Heart left ventricle (tissue), 16 donors: ENCODE data around the gene CCT6A. TPM values are rescaled to one million over a fixed set of nuclear protein-coding genes. Genes with fewer than 3 reads are reported as not detected.
A peak's percentile ranks its signal among the peaks of the same experiment; 100 is the strongest.

Source experiments
- ATAC-seq, 4 donors: fragments of 200-7000 bp; cut with Tn5 transposase; one replicate each; pipeline ENCODE4 v1.9.1; 2020 to 2022; ENCODE audit warnings: moderate library complexity in 4 of 4, mild to moderate bottlenecking in 3 of 4, moderate number of reproducible peaks in 1 of 4
- DNase-seq, 5 donors: peaks; one replicate each; pipeline ENCODE4 v3.0.0-alpha.2; 2020
- H3K27ac ChIP-seq, 12 donors: fragments of 200-600 bp; sonication (generic) in 4 of 12; one replicate each; pipeline versions ENCODE4 v1.5.0 to v1.8.0; 2016 to 2022; ENCODE audit warnings: mild to moderate bottlenecking in 2 of 12
- H3K27me3 ChIP-seq, 9 donors: fragments of 200-600 bp; sonication (generic) in 2 of 9; one replicate each; pipeline versions ENCODE4 v1.5.1 to v1.8.0; 2016 to 2022; ENCODE audit warnings: mild to moderate bottlenecking in 3 of 9
- H3K36me3 ChIP-seq, 9 donors: fragments of 200-600 bp; sonication (generic) in 2 of 9; one replicate each; pipeline versions ENCODE4 v1.5.0 to v1.8.0; 2018 to 2022; ENCODE audit warnings: mild to moderate bottlenecking in 2 of 9
- H3K4me1 ChIP-seq, 12 donors: fragments of 200-600 bp; sonication (generic) in 4 of 12; one replicate each; pipeline versions ENCODE4 v1.5.0 to v1.8.0; 2016 to 2022; ENCODE audit warnings: mild to moderate bottlenecking in 3 of 12
- H3K4me3 ChIP-seq, 12 donors: fragments of 200-600 bp; sonication (generic) in 4 of 12; one replicate each; pipeline versions ENCODE4 v1.5.0 to v1.8.0; 2017 to 2022; ENCODE audit warnings: mild to moderate bottlenecking in 9 of 12, moderate library complexity in 4 of 12
- H3K9me3 ChIP-seq, 12 donors: fragments of 200-600 bp; sonication (generic) in 4 of 12; one replicate each; pipeline versions ENCODE4 v1.5.0 to v1.8.0; 2016 to 2022; ENCODE audit warnings: mild to moderate bottlenecking in 1 of 12
- POLR2A ChIP-seq, 2 donors: fragments of 450-650 bp; IDR thresholded peaks; one replicate each; pipeline ENCODE4 v1.6.1; 2017; ENCODE audit warnings: antibody characterized with exemption in 2 of 2, mild to moderate bottlenecking in 2 of 2, moderate library complexity in 2 of 2
- WGBS, 4 donors: extraction: QIAGEN DNeasy Blood & Tissue Kit in 2 of 4; methylation state at CpG; one replicate each; pipeline versions ENCODE4 v1.1.5 to v1.1.7; 2013 to 2018; 5-methylcytosine and 5-hydroxymethylcytosine counted together
- intact Hi-C, 10 donors: fragments of 100-400 bp; cut with DNase I; formaldehyde crosslinking; loops; one replicate each; pipeline versions ENCODE4 v1.11.1 to v1.14.2; 2022
- long read RNA-seq, 3 donors: library from polyadenylated mRNA; unstranded; transcript quantifications; one replicate each; pipeline ENCODE4 v2.0.0, GENCODE V29; 2020 to 2021
- polyA plus RNA-seq, 2 donors: library from polyadenylated mRNA; stranded (reverse); fragments of 200-250 nt; gene quantifications; one replicate each; pipeline ENCODE4 v1.2.3, GENCODE V29; 2013
- total RNA-seq, 9 donors: library from RNA; depleted of rRNA in 2 of 9; stranded (reverse); fragments of >200 nt in 2 of 9; fragmentation: NEBNext Ultra II Directional in 3 of 9; extraction: Animal tissue kit (Norgen Biotek cat#: 25700) in 3 of 9; gene quantifications; one replicate each; pipeline versions ENCODE4 v1.1.0 to v1.2.4, GENCODE V29; 2016 to 2023
- TF ChIP-seq, protein P1 (sequence below), 12 donors: fragments of 200-600 bp; sonication (generic) in 4 of 12; IDR thresholded peaks; one replicate each; pipeline versions ENCODE4 v1.5.0 to v1.8.0; 2018 to 2022; ENCODE audit warnings: antibody characterized with exemption in 12 of 12, mild to moderate bottlenecking in 5 of 12
- donor health status: ischemic (EF 13 %, LVEDD 7.1; RV severe dilation, severe dysfunction).
- donor health status: healthy with polysubstance abuse.
- donor health status: DM: no; HTN: yes; CAD: no.
- donor health status: DM: no; HTN: no; CAD: no.
- donor health status: ischemic (EF 25% LVEDD 6.9; RV normal size, moderate dysfunction).
- donor health status: ischemic (EF 25% LVEDD 5.7; RV mildly dilated, moderate dysfunction).
- donor health status: healthy.
- donor health status: DM: yes; HTN: yes; CAD: no.
- donor health status: ischemic (EF 35%, LVEDD 5.7; RV mildly dilated, moderate dysfunction).
- donor health status: nonischemic (EF 11% LVEDD 7.7; RV severe dilation, severe dysfunction).
- donor health status: DM: yes; HTN: yes; CAD: no.
- donor health status: PGD.
- donor health status: ischemic (EF 29% LVEDD 5.4; RV normal size, mild dysfunction).
- donor health status: nonischemic (EF 23%, LVEDD 6.1; RV moderate dilation, normal function).

Gene CCT6A
- 10 to 100 TPM; 44.6 to 85.8 (median 62.6) TPM for total RNA-seq
- 100 to 1,000 TPM in 1 of 2 donors, 10 to 100 TPM in 1; 75.8 to 180 TPM for polyA plus RNA-seq
- long read RNA-seq, donor 1, transcript CCT6A-201 (14 exons, 2,719 nt) = major isoform, 182 of 206 reads
- long read RNA-seq, donor 1, partial matches to known transcripts = 17 of 206 reads
- long read RNA-seq, donor 1, other reads (novel, unspliced or antisense) = 6 of 206 reads
- long read RNA-seq, donor 2, transcript CCT6A-201 (14 exons, 2,719 nt) = major isoform, 420 of 467 reads
- long read RNA-seq, donor 2, partial matches to known transcripts = 28 of 467 reads
- long read RNA-seq, donor 2, other reads (novel, unspliced or antisense) = 14 of 467 reads
- long read RNA-seq, donor 3, transcript CCT6A-201 (14 exons, 2,719 nt) = major isoform, 214 of 235 reads
- long read RNA-seq, donor 3, partial matches to known transcripts = 11 of 235 reads
- long read RNA-seq, donor 3, other reads (novel, unspliced or antisense) = 8 of 235 reads

DNA sequence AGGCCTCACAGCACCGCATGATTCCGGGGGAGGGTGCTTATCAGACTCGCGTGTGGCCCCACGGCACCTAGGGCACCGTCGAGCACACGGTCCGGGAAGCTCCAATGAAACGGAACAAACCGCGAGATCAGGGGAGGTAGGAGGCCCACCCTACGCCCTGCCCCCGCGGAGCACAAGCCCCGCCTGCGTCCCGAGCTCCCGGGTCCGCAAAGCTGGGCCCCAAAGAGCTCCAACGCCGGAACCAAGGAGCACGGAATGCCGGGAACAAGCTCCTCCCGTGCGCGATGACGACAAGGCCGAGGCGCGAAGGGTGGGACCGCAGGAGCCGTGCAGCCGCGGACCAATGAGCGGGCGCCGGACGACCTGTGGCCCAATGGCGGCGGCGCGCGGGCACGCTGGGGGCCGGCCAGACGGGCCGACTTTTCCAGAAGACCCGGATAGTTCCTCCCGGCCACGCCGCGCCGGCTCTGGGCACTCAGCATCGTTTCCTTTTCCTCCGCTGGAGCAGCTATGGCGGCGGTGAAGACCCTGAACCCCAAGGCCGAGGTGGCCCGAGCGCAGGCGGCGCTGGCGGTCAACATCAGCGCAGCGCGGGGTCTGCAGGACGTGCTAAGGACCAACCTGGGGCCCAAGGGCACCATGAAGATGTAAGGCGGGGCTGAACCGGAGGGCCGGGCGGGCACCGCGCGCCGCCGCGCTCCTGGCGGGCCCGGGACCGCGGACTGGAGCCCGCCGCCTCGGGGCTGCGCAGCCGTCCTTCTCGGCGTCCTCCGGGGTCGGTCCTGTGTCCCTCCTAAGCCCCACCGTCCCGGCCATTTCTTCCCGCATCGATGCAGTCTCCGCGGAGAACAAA is at the start of gene CCT6A, which contains the start of gene PSPH:
Gene CCT6A, plus strand, starts transcription at position 427 of the 853 bp plus-strand sequence. Its CDS starts 84 bp downstream, at position 511.
Gene PSPH, minus strand, starts transcription at position 106 of the 853 bp plus-strand sequence. CDS start 30,232 bp downstream, outside the sequence.
- H3K4me3 ChIP-seq = peak within 1 kb of the TSS; percentile 50 to 96 (median 82)
- DNase-seq = peak; percentile 98 to 99 (median 99)
- intact Hi-C loops = loop anchor here in 3 of 10 donors (1.0 to 5.0 kb wide), 5 partner anchors 13 to 87 kb away; partner anchors contain the start of genes CHCHD2 (in 1 of the 3), NIPSNAP2 (in 1 of the 3) and SUMF2 (in 1 of the 3)
- no peaks in the 10 kb centered on the region for H3K9me3 ChIP-seq
- H3K4me1 ChIP-seq = peaks cover 7 to 45% (median 26%) of the 10 kb centered on the region in 12 donors
- WGBS, 4 donors = 0 to 1% (median 1%) methylated on average over 49 to 97 of the region's 97 CpGs
- peaks cover 0 to 39% (median 38%) of the 10 kb centered on the region in 9 donors for H3K36me3 ChIP-seq
- TF ChIP-seq, protein P1, sequence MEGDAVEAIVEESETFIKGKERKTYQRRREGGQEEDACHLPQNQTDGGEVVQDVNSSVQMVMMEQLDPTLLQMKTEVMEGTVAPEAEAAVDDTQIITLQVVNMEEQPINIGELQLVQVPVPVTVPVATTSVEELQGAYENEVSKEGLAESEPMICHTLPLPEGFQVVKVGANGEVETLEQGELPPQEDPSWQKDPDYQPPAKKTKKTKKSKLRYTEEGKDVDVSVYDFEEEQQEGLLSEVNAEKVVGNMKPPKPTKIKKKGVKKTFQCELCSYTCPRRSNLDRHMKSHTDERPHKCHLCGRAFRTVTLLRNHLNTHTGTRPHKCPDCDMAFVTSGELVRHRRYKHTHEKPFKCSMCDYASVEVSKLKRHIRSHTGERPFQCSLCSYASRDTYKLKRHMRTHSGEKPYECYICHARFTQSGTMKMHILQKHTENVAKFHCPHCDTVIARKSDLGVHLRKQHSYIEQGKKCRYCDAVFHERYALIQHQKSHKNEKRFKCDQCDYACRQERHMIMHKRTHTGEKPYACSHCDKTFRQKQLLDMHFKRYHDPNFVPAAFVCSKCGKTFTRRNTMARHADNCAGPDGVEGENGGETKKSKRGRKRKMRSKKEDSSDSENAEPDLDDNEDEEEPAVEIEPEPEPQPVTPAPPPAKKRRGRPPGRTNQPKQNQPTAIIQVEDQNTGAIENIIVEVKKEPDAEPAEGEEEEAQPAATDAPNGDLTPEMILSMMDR (IDR thresholded peaks at IDR 0.05) = no peak
- TF ChIP-seq POLR2A (IDR thresholded peaks at IDR 0.05) = peak; percentile 23 to 81
- H3K27me3 ChIP-seq = no peaks in the 10 kb centered on the region
- peak within 1 kb of the TSS; percentile 80 to 96 (median 92) for H3K27ac ChIP-seq
- ATAC-seq = peak; percentile 98 to 100 (median 100)

DNA sequence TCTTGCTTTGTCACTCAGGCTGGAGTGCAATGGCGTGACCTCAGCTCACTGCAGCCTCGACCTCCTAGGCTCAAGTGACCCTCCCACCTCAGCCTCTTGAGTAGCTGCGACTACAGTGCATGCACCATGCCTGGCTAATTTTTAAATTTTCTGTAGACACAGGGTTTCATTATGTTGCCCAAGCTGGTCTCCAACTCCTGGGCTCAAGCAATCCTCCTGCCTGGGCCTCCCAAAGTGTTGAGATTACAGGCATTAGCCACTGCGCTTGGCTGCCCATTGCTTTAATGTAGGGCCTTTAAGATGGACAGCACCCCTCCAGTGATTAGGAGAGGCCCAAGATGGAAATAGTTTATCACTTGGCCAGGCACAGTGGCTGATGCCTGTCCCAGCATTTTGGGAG is 47.8 kb upstream of the CCT6A start:
- Histone ChIP-seq H3K27me3 (no peaks in the 10 kb centered on the region), H3K4me3 (no peak overlapping the region), H3K9me3 (no peaks in the 10 kb centered on the region), H3K4me1 (peaks cover 0 to 6% (median 0%) of the 10 kb centered on the region in 12 donors), H3K36me3 (peaks cover 0 to 20% (median 17%) of the 10 kb centered on the region in 9 donors), H3K27ac (no peak overlapping the region)
- 86 to 95% (median 90%) methylated on average over 4 of the region's 4 CpGs for WGBS, 4 donors
- intact Hi-C loops = loop anchor here in 6 of 10 donors (1.0 to 5.0 kb wide), 5 partner anchors 49 to 71 kb away; partner anchors contain the start of genes CCT6A (in 1 of the 6), PSPH (in 1 of the 6) and SUMF2 (in 1 of the 6)
- DNase-seq (no peak), ATAC-seq (no peak)
- TF ChIP-seq, protein P1 (IDR thresholded peaks at IDR 0.05) = no peak

DNA sequence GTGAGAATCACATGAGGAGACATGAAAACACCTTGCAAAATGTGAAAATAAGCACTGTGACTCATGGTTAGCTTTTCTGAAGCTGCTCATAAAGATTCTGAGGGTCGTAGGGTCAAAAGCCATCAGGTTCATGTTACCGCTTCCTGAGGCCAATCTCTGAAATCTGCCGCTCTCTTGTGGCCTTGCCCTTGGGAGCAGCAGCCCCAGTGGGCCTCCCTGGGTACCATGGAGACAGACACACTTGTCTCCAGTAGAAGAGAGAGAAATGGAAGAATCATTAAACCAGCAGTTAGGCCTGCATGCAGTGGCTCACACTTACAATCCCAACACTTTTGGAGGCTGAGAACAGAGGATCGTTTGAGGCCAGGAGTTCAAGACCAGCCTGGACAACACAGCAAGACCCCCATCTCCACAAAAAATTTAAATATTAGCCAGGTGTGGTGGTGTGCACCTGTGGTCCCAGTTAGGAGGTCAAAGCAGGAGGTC is 44.4 kb upstream of the CCT6A start:
- ATAC-seq = no peak
- Histone ChIP-seq H3K27ac (no peak overlapping the region), H3K4me1 (peaks cover 0 to 7% (median 0%) of the 10 kb centered on the region in 12 donors), H3K27me3 (no peaks in the 10 kb centered on the region), H3K4me3 (no peak overlapping the region), H3K36me3 (peaks cover 0 to 9% (median 4%) of the 10 kb centered on the region in 9 donors), H3K9me3 (no peaks in the 10 kb centered on the region)
- 78 to 89% (median 85%) methylated on average over 4 of the region's 4 CpGs for WGBS, 4 donors
- TF ChIP-seq, protein P1 (IDR thresholded peaks at IDR 0.05) = no peak
- TF ChIP-seq POLR2A (IDR thresholded peaks at IDR 0.05) = no peak
- intact Hi-C loops = loop anchor here in 5 of 10 donors (5.0 kb wide), 2 partner anchors 50 to 65 kb away; no protein-coding TSS in a partner anchor
- no peak for DNase-seq
